Stimulated activated CD4-positive, alpha-beta T cell treated with anti-CD3 and anti-CD28 coated beads, Interleukin-1b, Interleukin-23, amount 100 ng/mL, for 1 hour (primary cell): ENCODE data around the gene EREG.
"Not testable (repeated sequence)": the region's sequence is repeated elsewhere in the genome, so short reads cannot be mapped to it uniquely, and the experiment has no call there.

Source experiments
- DNase-seq, 2 donors: peaks; one replicate each; pipeline ENCODE4 v3.0.0-alpha.2; 2020; ENCODE audit warnings: low read depth in 2 of 2

EREG gene, protein sequence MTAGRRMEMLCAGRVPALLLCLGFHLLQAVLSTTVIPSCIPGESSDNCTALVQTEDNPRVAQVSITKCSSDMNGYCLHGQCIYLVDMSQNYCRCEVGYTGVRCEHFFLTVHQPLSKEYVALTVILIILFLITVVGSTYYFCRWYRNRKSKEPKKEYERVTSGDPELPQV

DNA sequence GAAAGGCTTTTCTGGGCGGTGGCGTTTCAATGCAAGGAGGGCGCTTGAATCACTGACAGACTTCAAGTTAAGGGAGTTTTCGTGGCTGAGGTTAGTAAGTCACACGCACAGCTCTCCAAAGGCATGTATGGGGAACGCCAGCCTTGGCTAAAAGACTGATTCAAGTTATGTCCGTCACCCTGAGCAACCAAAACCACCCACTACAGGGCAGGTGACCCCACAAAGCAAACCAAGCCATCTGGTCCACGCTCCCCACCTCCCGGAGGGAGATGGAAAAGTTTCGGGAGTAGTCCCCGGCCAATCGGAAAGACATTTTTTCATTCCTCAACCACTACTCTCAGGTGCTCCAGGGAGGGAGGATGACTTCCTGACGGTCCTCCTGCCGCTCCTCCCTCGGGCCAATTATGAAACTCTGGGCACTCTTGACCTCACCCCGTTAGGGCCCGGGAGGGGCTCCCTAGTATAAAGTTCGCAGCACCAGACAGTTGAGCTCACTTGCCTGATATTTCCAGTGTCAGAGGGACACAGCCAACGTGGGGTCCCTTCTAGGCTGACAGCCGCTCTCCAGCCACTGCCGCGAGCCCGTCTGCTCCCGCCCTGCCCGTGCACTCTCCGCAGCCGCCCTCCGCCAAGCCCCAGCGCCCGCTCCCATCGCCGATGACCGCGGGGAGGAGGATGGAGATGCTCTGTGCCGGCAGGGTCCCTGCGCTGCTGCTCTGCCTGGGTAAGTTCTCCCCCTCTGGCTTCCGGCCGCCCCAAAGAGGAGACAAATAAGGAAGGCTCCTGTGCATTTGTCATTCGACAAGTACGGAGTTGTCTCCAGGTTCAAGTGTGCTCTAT, at the start of gene EREG:
Gene EREG (plus strand): TSS at position 494 of the 840 bp plus-strand sequence. CDS start 164 bp downstream, at position 658.
- no peak for DNase-seq

DNA sequence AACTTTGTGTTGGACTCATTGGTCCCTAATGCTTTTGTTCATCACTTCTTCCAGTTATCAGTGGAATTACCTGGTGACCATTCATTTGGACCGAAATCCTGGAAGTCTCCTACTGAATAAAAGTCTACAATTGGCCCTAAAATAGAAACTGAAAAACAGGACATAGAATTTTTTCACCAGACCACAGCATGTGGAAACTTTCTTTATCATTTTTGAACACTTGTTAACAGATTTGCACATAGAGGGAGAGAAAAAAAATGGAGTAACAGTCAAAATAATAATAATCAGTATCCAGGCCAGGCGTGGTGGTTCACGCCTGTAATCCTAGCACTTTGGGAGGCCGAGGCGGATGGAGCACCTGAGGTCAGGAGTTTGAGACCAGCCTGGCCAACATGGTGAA, 49.6 kb upstream of the EREG start:
- DNase-seq, result no peak

DNA sequence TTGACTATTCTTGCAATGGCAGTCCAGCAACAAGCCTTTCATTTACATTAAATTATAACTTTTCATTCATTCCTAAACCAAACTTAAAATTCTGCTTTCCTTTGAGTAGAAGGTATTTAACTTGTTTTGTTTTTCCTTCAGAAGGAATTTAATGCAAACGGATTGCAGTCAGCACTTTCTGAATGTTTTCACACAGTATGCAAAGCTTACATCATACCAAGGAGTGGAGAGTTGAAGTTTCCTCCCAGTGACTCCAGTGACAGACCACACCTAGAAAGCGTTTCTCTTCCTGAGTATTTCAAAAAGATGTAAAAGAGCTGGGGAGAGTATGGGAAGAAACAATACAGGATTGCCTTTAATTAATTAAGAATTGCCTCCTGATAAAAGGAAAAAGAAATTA, 48.5 kb upstream of the EREG start:
- DNase-seq, result no peak

DNA sequence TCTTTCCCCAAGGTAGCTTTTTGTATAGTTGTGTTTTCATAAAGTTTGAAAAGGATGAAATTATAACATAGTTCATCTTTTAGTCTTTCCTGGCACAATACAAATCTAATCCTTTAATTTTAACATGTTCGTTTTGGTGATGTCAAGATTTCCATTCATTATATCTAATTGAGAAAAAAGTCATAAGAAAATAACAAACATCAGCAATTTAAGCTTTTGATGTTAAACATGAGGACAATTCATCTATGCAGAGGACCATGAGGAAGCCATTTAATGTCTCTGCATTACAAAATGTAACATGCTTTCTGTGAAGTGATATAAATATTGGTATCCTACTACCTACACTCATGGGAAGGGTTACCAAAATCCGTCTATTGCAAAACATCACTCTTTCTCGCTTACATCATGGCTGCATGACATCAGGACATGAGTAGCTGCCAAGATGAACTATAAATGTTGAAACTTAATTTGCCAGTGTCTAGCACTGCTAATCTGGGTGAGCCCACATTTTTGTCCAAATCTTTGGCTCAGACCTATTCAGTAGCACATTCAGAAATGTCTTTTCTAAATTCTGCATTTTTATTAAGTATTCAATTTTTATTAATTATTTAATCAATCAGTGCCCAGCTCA, 47.2 kb upstream of the EREG start:
- no peak for DNase-seq

DNA sequence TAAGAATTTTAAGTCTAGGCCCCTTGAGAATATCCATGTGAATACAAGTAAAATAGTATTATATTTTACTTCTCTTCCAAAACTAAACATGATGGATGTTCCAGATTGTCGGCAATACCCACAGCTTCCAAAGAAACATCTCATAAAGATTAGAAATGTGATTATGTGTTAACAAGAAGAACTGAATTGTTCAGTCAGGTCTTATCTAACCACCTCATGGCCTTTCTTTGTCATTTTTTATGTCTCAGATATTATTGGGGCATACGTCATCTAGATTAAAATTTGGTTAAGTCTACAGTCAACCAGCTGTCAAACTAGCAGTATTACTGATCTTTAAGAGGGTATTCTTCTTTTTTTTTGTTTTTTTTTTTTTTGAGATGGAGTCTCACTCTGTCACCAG, 46.7 kb upstream of the EREG start:
- DNase-seq, result no peak

DNA sequence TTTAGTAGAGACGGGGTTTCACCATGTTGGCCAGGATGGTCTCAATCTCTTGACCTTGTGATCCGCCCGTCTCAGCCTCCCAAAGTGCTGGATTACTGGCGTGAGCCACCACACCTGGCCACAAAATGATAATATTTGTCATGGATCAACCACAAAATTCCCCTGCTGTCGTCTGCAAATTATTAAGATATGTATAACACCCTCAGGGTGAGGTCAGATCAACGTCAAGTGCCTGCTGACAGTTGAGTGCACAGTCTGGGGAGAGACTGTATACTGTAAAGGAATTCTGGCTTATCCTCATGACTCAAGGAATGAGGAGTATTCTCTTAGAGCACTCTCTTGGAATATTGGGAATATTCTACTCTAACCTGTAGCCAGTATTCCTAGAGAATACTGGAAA, 45.5 kb upstream of the EREG start:
- DNase-seq, result no peak

DNA sequence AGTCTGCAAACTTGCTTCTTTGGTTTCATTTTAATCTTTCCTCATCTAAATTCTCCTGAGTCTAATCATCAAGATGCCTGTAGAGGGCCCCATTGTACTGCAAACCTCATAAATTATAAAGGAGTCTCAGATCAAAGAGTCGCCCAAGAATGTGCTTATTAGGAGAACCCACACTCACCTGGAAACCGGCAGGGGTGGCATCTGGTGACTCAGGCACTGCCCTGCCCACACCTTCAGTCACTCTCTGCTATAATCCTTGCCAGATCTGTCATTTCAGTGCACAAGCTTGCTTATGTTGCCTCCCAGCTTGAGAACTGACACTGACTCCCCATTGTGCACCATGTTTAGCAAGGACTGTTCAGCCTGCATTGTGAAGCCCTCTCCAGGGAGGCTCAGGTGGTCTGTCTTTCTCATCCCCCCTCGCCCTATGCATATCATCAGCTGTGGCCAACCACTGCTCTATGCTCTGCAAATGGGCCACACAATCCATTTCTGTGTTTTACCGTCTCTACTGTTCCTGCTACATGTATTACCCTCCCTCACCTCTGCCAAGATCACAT, 44.3 kb upstream of the EREG start:
- DNase-seq, result no peak

DNA sequence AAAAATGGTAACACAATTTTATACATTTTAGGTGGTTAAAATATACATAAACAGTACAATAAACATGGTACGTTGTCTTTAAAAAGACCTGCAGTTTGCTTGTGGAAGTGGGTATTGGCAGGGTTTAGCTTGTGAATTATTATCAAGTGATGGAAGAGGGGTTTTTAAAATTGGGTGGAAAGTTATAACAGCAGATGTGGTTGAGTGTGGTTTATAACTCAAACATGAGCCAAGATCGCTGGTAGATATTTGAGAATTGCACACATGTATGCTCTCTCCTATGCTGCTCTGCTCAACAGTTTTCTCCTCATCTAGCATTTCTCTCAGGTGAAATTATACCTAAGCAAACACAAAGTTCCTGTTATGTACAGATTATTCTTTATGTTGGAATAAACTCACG, 42.6 kb upstream of the EREG start:
- DNase-seq, result no peak

DNA sequence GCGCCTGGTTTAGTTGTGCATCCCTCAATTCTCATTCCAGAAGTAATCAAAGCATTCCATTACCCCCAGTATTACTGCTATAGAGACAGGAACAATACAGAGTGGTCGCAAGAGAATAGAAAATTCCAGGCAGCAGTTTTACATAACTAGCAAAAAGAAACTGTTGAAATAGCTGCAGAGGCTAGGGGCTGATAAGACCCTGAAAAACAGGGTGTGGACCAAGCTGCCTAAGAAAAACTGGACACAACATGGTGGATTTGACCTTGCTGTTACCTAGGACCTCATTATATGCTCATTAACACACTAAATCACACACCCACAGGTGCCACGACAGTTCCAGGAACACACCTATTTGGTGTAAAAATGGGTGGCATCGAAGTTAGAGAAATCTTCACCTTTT, 41.3 kb upstream of the EREG start:
- DNase-seq, result no peak

DNA sequence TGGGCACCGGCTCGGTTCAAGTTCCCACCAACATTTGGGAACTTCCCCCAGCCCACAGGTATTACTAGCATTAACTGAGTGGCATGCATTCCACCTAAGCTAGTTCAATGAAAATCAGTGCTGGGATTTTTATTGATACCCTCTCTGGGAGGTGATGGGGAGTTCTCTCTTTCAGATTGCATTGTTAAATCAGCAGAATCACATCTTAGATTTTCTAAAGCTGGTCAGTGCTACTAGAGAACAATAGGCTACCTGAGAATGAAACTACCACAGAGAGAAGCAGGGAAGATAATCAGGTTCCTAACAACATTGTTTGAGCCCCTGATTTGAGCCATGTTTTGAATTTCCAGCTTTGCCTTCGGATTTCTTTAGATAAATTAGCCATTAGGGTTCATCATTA, 40.7 kb upstream of the EREG start:
- DNase-seq, result no peak

DNA sequence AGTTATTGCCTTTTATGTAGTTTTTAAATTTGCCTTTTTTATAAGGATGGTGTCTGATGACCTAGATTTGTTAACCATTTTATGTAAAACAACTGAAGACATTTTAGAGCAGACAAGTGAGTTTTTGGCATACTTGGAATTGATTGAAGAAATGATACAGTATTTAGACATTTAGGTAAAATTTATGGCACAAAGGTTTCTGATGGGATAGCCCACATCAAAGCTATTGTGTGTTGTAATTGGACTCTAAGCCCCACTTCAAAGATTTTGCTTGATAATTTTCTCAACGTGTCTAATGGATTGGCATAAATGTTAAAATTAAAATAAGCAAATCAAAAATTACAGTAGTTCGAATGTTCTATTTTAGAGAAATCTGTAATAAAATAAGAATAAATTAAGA, 39.1 kb upstream of the EREG start:
- DNase-seq, result no peak

DNA sequence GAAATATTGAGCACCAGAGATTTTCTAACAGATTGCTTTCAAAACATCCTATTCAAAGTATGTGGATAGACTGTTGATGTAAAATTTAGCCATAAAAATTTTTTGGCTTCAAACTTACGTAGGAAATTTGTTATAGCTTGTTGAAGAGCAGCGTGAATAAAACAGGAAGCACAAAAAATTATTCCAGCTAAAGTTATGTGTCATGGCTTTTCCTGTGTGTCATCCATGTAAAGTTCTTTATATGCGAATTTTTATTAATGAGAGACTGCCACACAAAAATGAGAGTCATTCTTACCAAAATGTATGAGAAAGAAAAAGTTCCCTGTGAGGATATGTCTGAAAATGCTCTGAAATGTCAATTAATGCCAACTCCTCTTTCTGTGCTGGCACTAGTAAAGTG, 37.2 kb upstream of the EREG start:
- no peak for DNase-seq

DNA sequence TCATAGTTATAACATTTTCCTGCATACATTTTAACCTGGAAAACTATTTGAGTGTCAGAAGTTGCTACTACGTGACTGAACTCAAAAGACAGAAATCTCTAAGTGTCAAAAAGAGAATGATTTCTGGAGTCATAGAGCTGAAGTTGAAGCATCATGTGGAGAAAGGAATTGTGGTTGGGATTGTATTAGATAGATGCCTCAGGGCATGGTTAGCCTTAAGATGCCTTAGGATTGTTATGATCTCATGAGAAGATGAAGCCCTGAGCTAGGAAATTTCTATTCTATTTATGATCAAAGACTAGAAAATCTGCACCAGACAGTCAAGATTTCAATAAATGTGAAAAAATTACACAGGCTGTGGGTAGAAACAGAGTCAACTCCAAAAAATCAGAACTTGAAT, 36.4 kb upstream of the EREG start:
- no peak for DNase-seq

DNA sequence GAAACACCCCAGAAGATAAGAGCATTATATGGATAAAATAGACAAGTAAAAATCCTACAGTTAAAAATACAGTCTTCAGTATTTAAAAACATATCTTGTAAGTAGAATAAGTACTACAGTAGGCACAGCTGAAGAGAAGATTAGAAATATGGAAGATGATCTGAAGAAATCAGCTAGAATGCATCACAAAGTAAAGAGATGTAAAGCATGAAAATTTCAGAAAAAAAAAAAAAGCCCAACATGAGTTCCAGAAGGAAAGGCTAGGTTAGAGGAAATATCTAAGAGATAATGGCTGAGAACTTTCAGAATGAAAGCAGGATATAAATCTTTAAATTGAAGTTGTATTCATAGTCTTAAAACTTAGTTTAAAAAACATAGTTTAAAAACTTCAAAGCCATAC, 35.6 kb upstream of the EREG start:
- DNase-seq, result no peak

DNA sequence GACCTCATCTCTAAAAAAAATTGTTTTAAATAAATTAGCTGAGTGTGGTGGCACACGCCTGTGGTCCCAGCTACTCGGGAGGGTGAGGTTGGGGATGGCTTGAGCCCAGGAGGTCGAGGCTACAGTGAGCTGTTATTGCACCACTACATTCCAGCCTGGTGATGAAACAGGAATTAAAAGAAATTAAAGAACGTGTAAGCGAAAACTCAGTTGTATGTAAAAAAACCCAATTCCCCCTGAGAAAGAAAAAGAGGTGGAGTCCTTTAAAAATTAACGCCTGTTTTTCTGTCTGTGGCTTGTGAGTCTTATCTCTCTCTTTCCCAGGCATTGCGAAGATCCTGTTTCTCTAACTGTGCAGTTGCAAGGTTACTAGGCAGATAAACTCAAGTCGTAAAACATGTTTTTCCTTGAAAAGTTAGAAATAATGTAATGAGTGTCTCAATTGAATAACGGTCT, 34.6 kb upstream of the EREG start:
- DNase-seq, result no peak

DNA sequence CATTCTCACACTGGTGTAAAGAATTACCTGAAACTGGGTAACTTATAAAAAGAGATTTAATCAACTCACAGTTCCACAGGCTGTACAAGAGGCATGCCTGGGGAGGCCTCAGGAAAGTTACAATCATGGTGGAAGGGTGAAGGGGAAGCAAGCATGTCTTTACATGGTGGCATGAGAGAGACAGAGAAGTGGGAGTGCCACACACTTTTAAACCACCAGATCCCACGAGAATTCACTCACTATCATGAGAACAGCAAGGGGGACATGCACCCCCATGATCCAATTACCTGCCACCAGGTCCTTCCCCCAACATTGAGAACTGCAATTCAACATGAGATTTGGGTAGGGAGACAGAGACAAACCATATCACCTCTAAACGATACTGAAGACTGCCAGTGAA, 33.7 kb upstream of the EREG start:
- no peak for DNase-seq

DNA sequence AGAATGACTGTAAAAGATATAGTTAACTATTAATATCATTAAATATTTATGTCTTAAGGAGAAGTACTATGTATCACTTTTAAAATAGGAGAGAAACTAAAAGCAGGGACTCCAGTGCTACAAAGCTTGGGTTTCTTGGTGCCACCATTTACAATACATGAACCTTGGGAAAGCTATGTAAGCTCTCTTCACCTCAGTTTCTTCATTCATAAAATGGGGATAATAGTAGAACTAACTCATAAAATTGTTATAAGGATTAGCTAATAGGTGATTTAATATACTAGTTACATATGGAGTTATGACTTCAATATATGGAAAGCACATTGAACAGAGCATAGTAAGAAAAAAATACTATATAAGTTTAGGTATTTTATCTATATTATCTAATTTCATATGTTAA, 33.0 kb upstream of the EREG start:
- no peak for DNase-seq

DNA sequence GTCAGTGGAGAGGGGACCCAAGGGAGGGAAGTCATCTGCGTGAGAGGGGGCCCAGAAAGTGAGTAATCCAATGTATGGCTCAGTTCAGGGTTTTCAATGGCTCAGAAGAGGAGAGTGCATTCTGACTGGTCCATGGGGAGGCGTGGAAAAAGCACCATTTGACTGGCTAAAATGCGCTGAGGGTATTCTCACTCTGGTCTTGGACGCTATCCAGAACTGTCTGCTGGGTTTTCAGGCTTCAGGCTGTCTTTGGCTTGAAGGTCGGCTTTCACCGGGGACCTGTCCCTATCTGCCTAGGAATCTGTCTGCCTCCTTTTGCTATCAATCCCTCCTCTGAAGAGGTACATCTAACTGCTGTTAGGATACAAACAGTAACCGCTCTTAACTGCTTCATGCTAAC, 30.3 kb upstream of the EREG start:
- DNase-seq, result no peak

DNA sequence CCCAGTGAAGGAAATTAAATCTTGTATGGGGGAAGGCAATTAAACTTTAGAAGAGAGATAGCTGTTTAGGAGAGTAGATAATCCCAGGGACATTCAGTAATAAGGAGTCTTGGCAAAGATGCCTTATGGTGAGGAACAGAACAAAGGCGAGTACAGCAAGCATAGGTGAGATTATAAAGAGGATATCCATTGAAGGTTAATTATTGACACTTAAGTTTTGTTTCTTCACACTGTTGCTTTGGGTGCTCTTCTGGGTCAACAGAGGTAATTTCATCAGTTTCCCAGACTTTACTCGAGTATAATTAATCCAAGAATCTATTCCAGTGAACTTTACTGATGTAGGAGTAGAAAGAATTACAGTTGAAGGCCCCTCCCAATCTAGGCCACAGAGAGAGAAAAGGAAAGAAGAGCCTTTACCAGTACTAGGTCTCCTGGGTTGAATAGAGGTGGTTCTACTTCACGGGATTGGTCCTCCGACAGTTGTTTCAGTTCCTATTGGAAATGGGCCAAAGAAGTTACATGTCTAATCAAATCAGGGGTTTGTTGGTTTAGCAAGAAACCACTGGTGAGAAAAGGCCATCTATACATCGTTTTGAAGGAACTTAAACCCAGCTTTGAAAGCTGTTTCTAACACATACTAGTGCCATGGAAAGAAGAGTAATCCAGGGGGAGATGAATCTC, 29.5 kb upstream of the EREG start:
- DNase-seq, result no peak

DNA sequence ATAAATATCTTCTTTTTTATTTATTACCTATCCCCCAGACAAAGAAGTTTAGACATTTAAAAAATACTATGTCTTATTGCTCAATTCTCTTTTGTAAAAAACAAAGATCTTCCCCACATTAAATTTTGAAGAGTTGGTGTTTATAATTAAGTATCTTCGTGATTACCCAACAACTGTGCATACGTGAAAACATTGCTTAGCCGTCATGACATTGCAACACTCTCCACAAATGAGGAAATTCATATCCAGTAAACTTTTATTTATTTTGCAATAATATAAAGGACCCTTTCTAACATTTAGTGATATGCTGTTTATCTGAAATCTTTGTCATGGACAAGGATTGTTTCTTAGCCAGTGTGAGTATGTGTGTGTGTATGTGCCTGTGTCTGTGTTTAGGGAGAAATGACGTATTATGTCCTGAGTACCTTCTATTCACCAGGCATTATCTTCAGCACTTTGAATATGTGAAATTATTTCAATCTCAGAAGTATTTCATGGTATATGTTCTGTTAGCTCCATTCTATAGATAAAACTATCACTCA, 26.1 kb upstream of the EREG start:
- DNase-seq, result no peak

DNA sequence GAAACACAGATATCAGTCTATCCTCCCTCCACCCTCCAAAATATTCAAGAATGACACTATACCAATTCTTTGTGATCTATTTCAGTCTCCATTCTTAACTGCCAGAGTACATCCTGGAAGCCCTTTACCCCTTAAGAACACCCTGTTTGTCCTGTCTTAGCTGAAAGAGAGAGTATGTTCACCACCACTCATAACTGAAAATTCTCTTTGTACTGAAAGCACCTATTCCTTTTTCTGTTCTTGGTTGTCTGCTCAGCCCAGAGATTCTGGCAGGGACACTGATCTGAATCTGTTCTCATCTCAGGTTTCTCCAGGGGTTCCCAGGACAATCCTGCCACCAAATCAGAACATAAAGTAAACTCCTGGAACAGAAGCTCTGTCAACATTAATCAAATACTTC, 25.4 kb upstream of the EREG start:
- DNase-seq, result no peak

DNA sequence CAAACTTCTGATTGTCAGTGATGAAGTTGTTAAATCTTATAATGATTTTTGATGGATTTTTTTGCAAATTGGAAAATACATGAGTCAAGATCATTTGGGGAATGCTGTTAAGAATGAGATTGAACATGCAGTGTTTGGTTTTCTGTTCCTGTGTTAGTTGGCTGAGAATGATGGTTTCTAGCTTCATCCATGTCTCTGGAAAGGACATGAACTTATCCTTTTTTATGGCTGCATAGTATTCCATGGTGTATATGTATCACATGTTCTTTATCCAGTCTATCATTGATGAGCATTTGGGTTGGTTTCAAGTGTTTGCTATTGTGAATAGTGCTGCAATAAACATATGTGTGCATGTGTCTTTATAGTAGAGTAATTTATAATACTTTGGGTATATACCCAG, 24.5 kb upstream of the EREG start:
- DNase-seq, result not testable (repeated sequence)
